K562 (cell line): ENCODE measurements around the gene SLC28A3. TPM values are rescaled to one million over a fixed set of nuclear protein-coding genes. Genes with fewer than 3 reads are reported as not detected.

Experiments
- ATAC-seq: fragments of 200-7000 bp; cut with Tn5 transposase; 3 replicates; pipeline ENCODE4 v1.9.1; 2020; ENCODE audit warnings: moderate library complexity
- BruUV-seq: library from RNA; stranded (reverse); fragments of 400-500 nt; replicated peaks from 2 replicates; lab custom pipeline; 2021; lab: Mats Ljungman, UMichigan
- CTCF ChIA-PET: fragments of 300-600 bp; formaldehyde crosslinking; extraction: SDS; loops from one replicate; lab custom pipeline; 2021; ENCODE audit warnings: low intra/inter-chr PET ratio; lab: Yijun Ruan, JAX
- POLR2A ChIA-PET: fragments of 300-600, 350-650 bp; sonication (Branson Sonifier 250); formaldehyde crosslinking; extraction: SDS; loops from one replicate; lab custom pipeline; 2021; ENCODE audit warnings: antibody characterized with exemption, inconsistent platforms; lab: Yijun Ruan, JAX
- DNase-seq, 4 experiments: peaks; one replicate each; pipeline versions ENCODE4 v3.0.0 to v3.0.0-alpha.2; 2011 to 2018; ENCODE audit warnings: low spot score in 3 of 4, mixed read lengths in 3 of 4; ENCODE audit errors: extremely low read depth in 1 of 4
- FAIRE-seq: peaks from 2 replicates; lab custom pipeline; 2011; peaks lifted over from hg19 to GRCh38; lab: Jason Lieb, UNC
- H2AFZ ChIP-seq: 2 replicates; pipeline ENCODE4 v1.6.0; 2011; ENCODE audit warnings: low read depth, low read length, control low read depth, inconsistent platforms
- H3K27ac ChIP-seq: fragments of 200-600 bp; 3 replicates; pipeline ENCODE4 v1.8.0; 2011; ENCODE audit warnings: low read depth, mild to moderate bottlenecking, control low read depth, inconsistent platforms, low read length, moderate library complexity, mixed read lengths; ENCODE audit errors: extremely low read depth
- H3K27me3 ChIP-seq, 2 experiments: fragments of 300-600 bp in 1 of 2; 2 replicates in 1 of 2; 3 replicates in 1 of 2; pipeline versions ENCODE4 v1.6.0 to v1.8.0; 2011; ENCODE audit warnings: inconsistent platforms in 2 of 2, low read length in 2 of 2, mild to moderate bottlenecking in 1 of 2, mixed read lengths in 1 of 2, moderate library complexity in 1 of 2; ENCODE audit not compliant: control insufficient read depth in 2 of 2, insufficient read depth in 2 of 2
- H3K36me3 ChIP-seq: fragments of 300-600 bp; 3 replicates; pipeline ENCODE4 v1.8.0; 2011; ENCODE audit warnings: mild to moderate bottlenecking, low read length, inconsistent platforms; ENCODE audit not compliant: control insufficient read depth, insufficient read depth
- H3K4me1 ChIP-seq, 2 experiments: fragments of 200-600 bp in 1 of 2; replicated peaks in 1 of 2; 2 replicates in 1 of 2; 3 replicates in 1 of 2; pipeline versions ENCODE4 v1.5.1 to v1.8.0; 2011; ENCODE audit warnings: inconsistent platforms in 2 of 2, low read length in 2 of 2, mild to moderate bottlenecking in 1 of 2, mixed read lengths in 1 of 2, moderate library complexity in 1 of 2; ENCODE audit not compliant: control insufficient read depth in 2 of 2, insufficient read depth in 2 of 2
- H3K4me2 ChIP-seq: 2 replicates; pipeline ENCODE4 v1.6.1; 2011; ENCODE audit warnings: low read length, control low read depth, inconsistent platforms, mixed read lengths; ENCODE audit not compliant: insufficient read depth
- H3K4me3 ChIP-seq: fragments of 200-600 bp; sonication (generic), shearing (Covaris generic); 2 replicates; pipeline ENCODE4 v1.5.1; 2016; ENCODE audit warnings: control low read depth, inconsistent platforms
- H3K79me2 ChIP-seq: fragments of 200-600 bp; 3 replicates; pipeline ENCODE4 v1.8.0; 2011; ENCODE audit warnings: low read length, inconsistent platforms; ENCODE audit not compliant: control insufficient read depth, insufficient read depth
- H3K9ac ChIP-seq, 2 experiments: 2 replicates each; pipeline versions ENCODE4 v1.6.0 to v1.6.1; 2011; ENCODE audit warnings: low read depth in 2 of 2, low read length in 2 of 2, control low read depth in 1 of 2, inconsistent platforms in 1 of 2, mild to moderate bottlenecking in 1 of 2, mixed read lengths in 1 of 2; ENCODE audit not compliant: insufficient read depth in 1 of 2
- H3K9me1 ChIP-seq: one replicate; pipeline ENCODE4 v1.6.0; 2011; ENCODE audit warnings: inconsistent platforms, mild to moderate bottlenecking, low read length, moderate library complexity; ENCODE audit not compliant: control insufficient read depth, insufficient read depth
- H3K9me3 ChIP-seq: replicated peaks from 2 replicates; pipeline ENCODE4 v1.5.1; 2011; ENCODE audit warnings: low read depth, low read length, inconsistent platforms; ENCODE audit not compliant: control insufficient read depth, insufficient read depth
- H4K20me1 ChIP-seq: replicated peaks from 2 replicates; pipeline ENCODE4 v1.6.1; 2011; ENCODE audit warnings: low read length, inconsistent platforms, mixed read lengths; ENCODE audit not compliant: control insufficient read depth, insufficient read depth
- MCM7 ChIP-seq, 2 experiments: fragments of 450-650 bp; IDR thresholded peaks; 2 replicates each; pipeline ENCODE4 v1.6.1; 2016 to 2018
- MTA3 ChIP-seq: fragments of 450-650 bp; formaldehyde crosslinking; IDR thresholded peaks from 2 replicates; pipeline ENCODE4 v1.6.1; 2017; ENCODE audit warnings: mild to moderate bottlenecking, borderline replicate concordance
- NUFIP1 ChIP-seq: fragments of 450-650 bp; IDR thresholded peaks from 2 replicates; pipeline ENCODE4 v1.6.1; 2018; ENCODE audit not compliant: partially characterized antibody
- PCBP2 ChIP-seq: fragments of 200-400 bp; formaldehyde crosslinking; IDR thresholded peaks from 2 replicates; pipeline ENCODE4 v1.6.1; 2018; ENCODE audit warnings: low read length, low read depth, mild to moderate bottlenecking, moderate library complexity; ENCODE audit not compliant: poor library complexity, severe bottlenecking
- SETDB1 ChIP-seq: IDR thresholded peaks from one replicate; pipeline ENCODE4 v1.6.1; 2012; ENCODE audit warnings: low read length, control low read depth, inconsistent platforms
- TAF1 ChIP-seq: IDR thresholded peaks from 2 replicates; pipeline ENCODE4 v1.6.1; 2011; ENCODE audit warnings: mild to moderate bottlenecking, low read length, moderate library complexity; ENCODE audit not compliant: insufficient read depth, control insufficient read depth, severe bottlenecking; ENCODE audit errors: extremely low read depth
- YY1 ChIP-seq, 3 experiments: IDR thresholded peaks; 2 replicates each; pipeline ENCODE4 v1.6.1; 2011; ENCODE audit warnings: low read length in 2 of 3, mild to moderate bottlenecking in 2 of 3, moderate library complexity in 2 of 3, borderline replicate concordance in 1 of 3, control low read depth in 1 of 3, low read depth in 1 of 3; ENCODE audit not compliant: insufficient read depth in 3 of 3, insufficient replicate concordance in 2 of 3, control insufficient read depth in 1 of 3, insufficient read length in 1 of 3; ENCODE audit errors: extremely low read depth in 1 of 3
- ZKSCAN1 ChIP-seq: fragments of 150-350 bp; IDR thresholded peaks from 2 replicates; pipeline ENCODE4 v1.6.1; 2016; ENCODE audit warnings: low read depth, low read length
- ZNF212 ChIP-seq: fragments of 450-650 bp; formaldehyde crosslinking; IDR thresholded peaks from 2 replicates; pipeline ENCODE4 v1.4.0; 2020; ENCODE audit warnings: mild to moderate bottlenecking
- ZNF699 ChIP-seq: fragments of 250-450 bp; sonication (Bioruptor Pico); IDR thresholded peaks from 2 replicates; pipeline ENCODE4 v1.8.0; 2021; ENCODE audit warnings: mild to moderate bottlenecking, moderate library complexity; ENCODE audit not compliant: insufficient replicate concordance
- WGBS: fragments of 100-300 bp; shearing (Covaris generic); methylation state at CpG from one replicate; pipeline ENCODE4 v1.1.6; 2016; ENCODE audit warnings: low coverage, mixed read lengths; ENCODE audit not compliant: insufficient coverage; ENCODE audit errors: missing lambda C conversion rate; 5-methylcytosine and 5-hydroxymethylcytosine counted together
- in situ Hi-C: fragments of 300-500 bp; cut with MboI; formaldehyde crosslinking; loops from 4 replicates; pipeline ENCODE4 v1.15.0; 2018; ENCODE audit warnings: inconsistent platforms, mixed read lengths
- intact Hi-C: fragments of 100-400 bp; cut with micrococcal nuclease; formaldehyde crosslinking; loops from 2 replicates; pipeline ENCODE4 v1.14.2; 2022
- polyA plus RNA-seq, 8 experiments: library from polyadenylated mRNA; depleted of rRNA in 4 of 8; stranded (reverse) in 5 of 8; unstranded in 3 of 8; fragments of >200 nt; fragmentation: Nextera tagmentation in 2 of 8; fragmentation: Illumina TruSeq in 1 of 8; extraction: Ambion mirVana in 2 of 8; extraction: Trizol in 1 of 8; gene quantifications; 2 replicates each; pipeline versions ENCODE4 v1.2.1 to v1.2.3, GENCODE V29; 2011 to 2014; ENCODE audit warnings: inconsistent platforms in 1 of 8, missing spikeins in 1 of 8
- total RNA-seq, 7 experiments: library from RNA; depleted of rRNA in 6 of 7; stranded (reverse); fragments of >200 nt in 6 of 7; fragmentation: Illumina TruSeq in 2 of 7; extraction: Trizol in 2 of 7; gene quantifications; 2 replicates each; pipeline versions ENCODE4 v1.2.1 to v1.2.3, GENCODE V29; 2011 to 2021; ENCODE audit warnings: low replicate concordance in 1 of 7

Gene SLC28A3
- total and polyA plus RNA-seq, 9 of the 15 experiments (the other 6 are each of a cell fraction or from before 2014, with no cell fraction given) = not detected

DNA sequence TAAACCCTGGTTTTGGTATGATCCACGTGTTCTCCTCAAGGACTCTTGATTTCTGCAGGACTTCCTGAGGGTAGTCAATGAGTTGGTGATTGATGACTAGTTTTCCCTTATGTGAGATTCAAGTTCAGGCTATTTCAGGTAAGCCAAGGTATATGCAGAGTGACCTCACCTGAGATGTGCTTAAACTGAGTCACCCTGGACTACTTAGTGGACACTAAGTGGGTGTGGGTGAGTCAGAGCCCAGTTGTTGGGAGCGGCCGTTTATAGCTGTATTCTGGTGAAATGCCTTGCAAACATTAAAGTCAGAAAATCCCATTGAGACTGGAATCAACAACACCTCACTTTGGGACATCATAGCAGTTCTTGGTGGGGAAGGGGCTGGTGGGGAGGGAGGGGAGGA, 62.9 kb downstream of the SLC28A3 start:
- Histone ChIP-seq H3K4me2 (no peak overlapping the region), H3K9me3 (no peaks in the 10 kb centered on the region), H3K27me3 (no peaks in the 10 kb centered on the region), H3K9me1 (no peaks in the 10 kb centered on the region), H3K36me3 (no peaks in the 10 kb centered on the region), H4K20me1 (no peaks in the 10 kb centered on the region), H3K9ac (no peak overlapping the region), H3K4me1 (no peaks in the 10 kb centered on the region)
- ATAC-seq = no peak
- WGBS = 0% methylated on average over 3 of the region's 3 CpGs
- CTCF ChIA-PET = no interaction called here
- intact Hi-C loops = no loop called here
- POLR2A ChIA-PET = no interaction called here
- in situ Hi-C loops = no loop called here
- TF ChIP-seq ZNF699 (CRISPR knock-in tag) = no peak
- no peak for TF ChIP-seq MTA3
- no peak for TF ChIP-seq SETDB1
- no peak for TF ChIP-seq ZKSCAN1
- TF ChIP-seq ZNF212 (CRISPR knock-in tag) = no peak
- TF ChIP-seq MCM7 (IDR thresholded peaks at IDR 0.05) = no peak
- no peak for TF ChIP-seq TAF1
- no peak for TF ChIP-seq YY1 (IDR thresholded peaks at IDR 0.05; ENCODE audit: borderline replicate concordance in 1 of 3, control insufficient read depth in 1 of 3, extremely low read depth in 1 of 3, insufficient read depth in 3 of 3, insufficient read length in 1 of 3, insufficient replicate concordance in 2 of 3, low read depth in 1 of 3, low read length in 2 of 3)
- no peak for TF ChIP-seq NUFIP1
- TF ChIP-seq PCBP2 = no peak
- TF ChIP-seq, all 486 proteins: peak for 0
- Histone ChIP-seq H3K27ac (no peak overlapping the region), H2AFZ (no peak overlapping the region), H3K79me2 (no peaks in the 10 kb centered on the region), H3K4me3 (no peak overlapping the region)
- FAIRE-seq (no peak), DNase-seq (no peak)
- no TSS peak for BruUV-seq
